ENCODE measurements around the gene BAHD1.

BAHD1 gene

DNA sequence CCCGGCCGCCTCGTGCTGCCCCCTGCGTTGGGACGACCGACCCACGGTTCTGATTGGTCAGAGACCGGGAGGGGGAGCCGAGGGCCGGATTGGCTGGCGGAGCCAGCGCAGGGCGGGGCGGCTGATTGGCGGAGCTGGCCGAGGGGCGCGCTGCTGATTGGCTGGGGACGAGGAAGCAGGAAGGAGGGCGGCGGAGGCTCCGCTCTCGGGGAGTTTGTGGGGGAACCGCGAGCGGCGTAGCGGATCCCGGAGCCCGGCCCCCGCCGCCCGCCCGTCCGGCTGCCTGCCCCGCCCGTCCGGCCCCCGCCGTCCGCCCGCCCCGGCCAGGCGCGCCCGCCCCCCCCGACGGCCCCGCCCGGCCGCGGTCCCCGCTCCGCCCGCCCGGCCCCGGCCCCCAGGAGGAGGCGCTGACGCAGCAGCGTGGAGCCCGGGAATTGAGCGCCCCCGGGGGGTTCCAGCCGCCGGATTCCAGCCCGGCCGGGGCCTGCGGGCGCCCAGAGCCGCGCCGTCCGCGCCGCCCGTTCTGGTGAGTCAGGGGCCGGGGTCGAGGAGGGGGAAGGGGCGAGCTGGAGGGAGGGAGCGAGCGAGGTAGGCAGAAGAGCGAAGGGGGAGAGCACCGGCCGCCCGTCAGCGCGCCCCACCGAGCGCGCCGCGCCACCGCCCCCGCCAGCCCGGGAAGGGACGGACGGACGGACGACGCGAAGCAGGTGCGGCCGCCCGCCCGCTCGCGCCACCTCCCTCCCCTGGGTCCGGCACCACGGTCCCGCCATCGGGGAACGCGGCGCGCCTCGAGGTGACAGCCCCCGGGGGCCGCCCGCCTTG lies at the start of gene BAHD1:
TSS of gene BAHD1 (plus strand) at position 211 of the 822 bp plus-strand sequence. CDS start 17,512 bp downstream, outside the sequence.
- H3K9me3 ChIP-seq (ENCODE audit: control insufficient read depth, insufficient read depth, low read length) = no peaks in the 10 kb centered on the region
- H3K36me3 ChIP-seq (ENCODE audit: insufficient read depth, low read length) = no peaks in the 10 kb centered on the region
- peaks cover 41% of the 10 kb centered on the region for H3K4me1 ChIP-seq (ENCODE audit: insufficient read depth, low read length)
- H3K9ac ChIP-seq (ENCODE audit: low read depth, low read length) = peak within 1 kb of the TSS; percentile 79

- no peaks in the 10 kb centered on the region for H3K4me1 ChIP-seq (ENCODE audit: insufficient read depth, low read length)
- peaks cover 29% of the 10 kb centered on the region for H3K36me3 ChIP-seq (ENCODE audit: insufficient read depth, low read length)
- no peak overlapping the region for H3K9ac ChIP-seq (ENCODE audit: low read depth, low read length)
- no peaks in the 10 kb centered on the region for H3K9me3 ChIP-seq (ENCODE audit: control insufficient read depth, insufficient read depth, low read length)
Observed at GRCh38 chr15:40392986-40393948, 47.5 kb upstream of the BAHD1 start.

DNA sequence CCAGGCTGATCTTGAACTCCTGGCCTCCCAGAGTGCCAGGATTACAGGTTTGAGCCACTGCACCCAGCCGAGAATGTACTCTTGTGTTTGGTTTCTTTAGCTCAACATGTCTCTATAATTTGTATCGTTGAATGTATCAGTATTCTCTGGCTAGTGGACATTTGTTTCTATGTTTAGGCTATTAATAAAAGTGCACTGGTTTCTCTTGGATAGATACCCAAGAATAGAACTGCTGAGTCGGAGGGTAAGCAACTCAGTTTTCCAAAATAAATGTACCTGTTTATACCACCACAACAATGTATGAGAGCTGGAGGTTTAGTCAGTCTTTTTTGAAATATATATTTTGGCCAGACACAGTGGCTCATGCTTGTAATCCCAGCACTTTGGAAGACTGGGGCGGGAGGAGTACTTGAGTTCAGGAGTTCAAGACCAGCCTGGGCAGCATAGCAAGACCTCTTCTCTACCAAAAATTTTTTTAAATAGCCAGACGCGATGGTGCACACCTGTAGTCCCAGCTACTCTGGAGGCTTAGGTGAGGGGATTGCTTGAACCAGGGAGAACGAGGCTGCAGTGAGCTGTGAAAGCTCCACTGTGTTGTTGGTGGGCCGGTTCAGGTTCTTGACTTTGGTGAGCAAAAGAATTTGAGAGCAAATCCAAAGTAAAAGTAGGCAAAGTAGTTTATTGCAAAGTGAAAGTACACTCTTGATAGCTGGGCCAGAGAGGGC lies 42.9 kb upstream of the BAHD1 start:
- Histone ChIP-seq H3K4me1 (ENCODE audit: insufficient read depth, low read length) (no peaks in the 10 kb centered on the region), H3K36me3 (ENCODE audit: insufficient read depth, low read length) (peaks cover 9% of the 10 kb centered on the region), H3K9me3 (ENCODE audit: control insufficient read depth, insufficient read depth, low read length) (no peaks in the 10 kb centered on the region), H3K9ac (ENCODE audit: low read depth, low read length) (no peak overlapping the region)

- Histone ChIP-seq H3K4me1 (ENCODE audit: insufficient read depth, low read length) (no peaks in the 10 kb centered on the region), H3K9ac (ENCODE audit: low read depth, low read length) (no peak overlapping the region), H3K9me3 (ENCODE audit: control insufficient read depth, insufficient read depth, low read length) (no peaks in the 10 kb centered on the region), H3K36me3 (ENCODE audit: insufficient read depth, low read length) (peaks cover 5% of the 10 kb centered on the region)
Observed at GRCh38 chr15:40398413-40398873, 42.3 kb upstream of the BAHD1 start.

GRCh38 chr15:40399370-40399769 lies 41.4 kb upstream of the BAHD1 start:
- Histone ChIP-seq H3K9me3 (ENCODE audit: control insufficient read depth, insufficient read depth, low read length) (no peaks in the 10 kb centered on the region), H3K4me1 (ENCODE audit: insufficient read depth, low read length) (no peaks in the 10 kb centered on the region), H3K9ac (ENCODE audit: low read depth, low read length) (no peak overlapping the region), H3K36me3 (ENCODE audit: insufficient read depth, low read length) (no peaks in the 10 kb centered on the region)

GRCh38 chr15:40405501-40406381 lies 35.0 kb upstream of the BAHD1 start, which contains the start of gene IVD:
Gene IVD, plus strand, starts transcription at chr15:40405795. Its CDS starts 33 bp downstream, at chr15:40405828.
- Histone ChIP-seq H3K36me3 (ENCODE audit: insufficient read depth, low read length) (peaks cover 13% of the 10 kb centered on the region), H3K9ac (ENCODE audit: low read depth, low read length) (peak within 1 kb of the TSS; percentile 84), H3K9me3 (ENCODE audit: control insufficient read depth, insufficient read depth, low read length) (no peaks in the 10 kb centered on the region), H3K4me1 (ENCODE audit: insufficient read depth, low read length) (no peaks in the 10 kb centered on the region)

DNA sequence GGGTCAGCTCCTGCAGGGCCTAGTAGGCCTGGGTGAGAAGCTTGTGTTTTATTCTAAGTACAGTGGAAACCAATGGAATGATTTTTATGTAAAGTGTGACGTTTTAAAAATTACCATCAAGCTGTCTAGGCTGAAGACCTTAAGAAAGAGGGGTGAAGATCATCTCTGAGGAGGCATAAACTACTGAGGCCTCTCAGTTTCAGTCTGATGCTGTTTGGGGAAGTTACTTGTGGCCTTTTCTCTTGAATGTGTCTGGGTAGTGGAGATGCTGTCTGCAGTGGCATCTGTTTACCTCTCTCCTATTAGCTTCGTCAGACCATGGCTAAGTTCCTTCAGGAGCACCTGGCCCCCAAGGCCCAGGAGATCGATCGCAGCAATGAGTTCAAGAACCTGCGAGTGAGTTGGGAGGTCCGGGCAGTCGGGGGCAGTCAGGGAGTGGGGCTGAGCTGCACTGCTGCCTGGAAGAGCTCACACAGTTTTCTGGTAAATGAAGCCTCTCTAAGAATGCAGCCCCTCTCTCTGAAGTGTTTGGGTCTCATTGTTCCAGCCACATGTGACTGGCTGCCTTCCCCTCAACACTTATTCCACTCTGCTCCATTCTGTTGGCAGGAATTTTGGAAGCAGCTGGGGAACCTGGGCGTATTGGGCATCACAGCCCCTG lies 33.3 kb upstream of the BAHD1 start:
- Histone ChIP-seq H3K36me3 (ENCODE audit: insufficient read depth, low read length) (peaks cover 20% of the 10 kb centered on the region), H3K9me3 (ENCODE audit: control insufficient read depth, insufficient read depth, low read length) (no peaks in the 10 kb centered on the region), H3K4me1 (ENCODE audit: insufficient read depth, low read length) (no peaks in the 10 kb centered on the region), H3K9ac (ENCODE audit: low read depth, low read length) (no peak overlapping the region)

- no peak overlapping the region for H3K9ac ChIP-seq (ENCODE audit: low read depth, low read length)
- H3K36me3 ChIP-seq (ENCODE audit: insufficient read depth, low read length) = peaks cover 31% of the 10 kb centered on the region
- no peaks in the 10 kb centered on the region for H3K9me3 ChIP-seq (ENCODE audit: control insufficient read depth, insufficient read depth, low read length)
- no peaks in the 10 kb centered on the region for H3K4me1 ChIP-seq (ENCODE audit: insufficient read depth, low read length)
Observed at GRCh38 chr15:40409366-40409765, 31.4 kb upstream of the BAHD1 start.

DNA sequence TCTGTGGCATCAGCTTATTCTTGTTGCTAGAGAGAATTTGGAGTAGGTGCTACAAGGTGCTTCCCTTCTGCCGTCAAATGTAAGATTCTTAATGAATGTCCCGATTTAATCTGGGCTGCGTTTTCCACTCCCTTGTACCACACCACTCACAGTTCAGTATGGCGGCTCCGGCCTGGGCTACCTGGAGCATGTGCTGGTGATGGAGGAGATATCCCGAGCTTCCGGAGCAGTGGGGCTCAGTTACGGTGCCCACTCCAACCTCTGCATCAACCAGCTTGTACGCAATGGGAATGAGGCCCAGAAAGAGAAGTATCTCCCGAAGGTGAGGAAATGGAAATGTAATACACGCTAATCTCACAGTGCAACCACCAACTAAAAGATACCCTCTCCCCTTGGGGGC lies 30.3 kb upstream of the BAHD1 start:
- H3K9ac ChIP-seq (ENCODE audit: low read depth, low read length) = no peak overlapping the region
- H3K4me1 ChIP-seq (ENCODE audit: insufficient read depth, low read length) = no peaks in the 10 kb centered on the region
- H3K9me3 ChIP-seq (ENCODE audit: control insufficient read depth, insufficient read depth, low read length) = no peaks in the 10 kb centered on the region
- peaks cover 33% of the 10 kb centered on the region for H3K36me3 ChIP-seq (ENCODE audit: insufficient read depth, low read length)

DNA sequence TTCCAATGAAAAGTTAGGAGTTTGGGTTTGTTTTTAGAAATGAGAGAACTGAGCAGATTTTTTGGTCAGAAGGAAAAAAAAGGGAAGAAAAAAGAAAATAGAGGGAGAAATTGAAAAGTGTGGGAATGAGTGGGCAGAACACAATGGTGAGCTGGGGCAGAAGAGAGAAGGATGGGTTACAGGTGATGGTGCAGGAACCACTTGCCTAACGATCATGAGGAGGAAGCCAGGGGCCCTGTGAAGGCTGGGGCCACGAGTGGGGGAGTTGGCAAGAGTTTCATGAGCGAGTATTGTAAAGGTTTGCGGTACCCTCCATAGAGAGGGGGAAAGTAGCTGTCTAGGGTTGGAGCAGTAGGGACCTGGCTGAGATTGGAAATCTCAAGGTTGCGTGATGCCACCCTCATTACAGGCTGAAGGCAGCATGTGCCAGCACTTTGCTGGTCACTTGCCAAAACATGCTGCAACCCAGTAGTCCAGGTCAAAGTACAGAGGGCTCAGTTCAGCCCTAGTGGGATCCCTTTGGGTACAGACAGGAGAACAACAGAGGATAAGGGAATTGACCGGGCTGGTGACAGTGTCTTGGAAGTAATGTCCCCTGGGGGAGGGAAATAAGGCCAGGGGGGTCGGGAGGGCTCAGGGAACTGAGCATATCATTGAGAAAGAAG lies 28.5 kb upstream of the BAHD1 start:
- Histone ChIP-seq H3K4me1 (ENCODE audit: insufficient read depth, low read length) (no peaks in the 10 kb centered on the region), H3K36me3 (ENCODE audit: insufficient read depth, low read length) (peaks cover 38% of the 10 kb centered on the region), H3K9ac (ENCODE audit: low read depth, low read length) (no peak overlapping the region), H3K9me3 (ENCODE audit: control insufficient read depth, insufficient read depth, low read length) (no peaks in the 10 kb centered on the region)

- Histone ChIP-seq H3K9me3 (ENCODE audit: control insufficient read depth, insufficient read depth, low read length) (no peaks in the 10 kb centered on the region), H3K9ac (ENCODE audit: low read depth, low read length) (no peak overlapping the region), H3K36me3 (ENCODE audit: insufficient read depth, low read length) (peaks cover 35% of the 10 kb centered on the region), H3K4me1 (ENCODE audit: insufficient read depth, low read length) (no peaks in the 10 kb centered on the region)
Observed at GRCh38 chr15:40413036-40413435, 27.7 kb upstream of the BAHD1 start.

DNA sequence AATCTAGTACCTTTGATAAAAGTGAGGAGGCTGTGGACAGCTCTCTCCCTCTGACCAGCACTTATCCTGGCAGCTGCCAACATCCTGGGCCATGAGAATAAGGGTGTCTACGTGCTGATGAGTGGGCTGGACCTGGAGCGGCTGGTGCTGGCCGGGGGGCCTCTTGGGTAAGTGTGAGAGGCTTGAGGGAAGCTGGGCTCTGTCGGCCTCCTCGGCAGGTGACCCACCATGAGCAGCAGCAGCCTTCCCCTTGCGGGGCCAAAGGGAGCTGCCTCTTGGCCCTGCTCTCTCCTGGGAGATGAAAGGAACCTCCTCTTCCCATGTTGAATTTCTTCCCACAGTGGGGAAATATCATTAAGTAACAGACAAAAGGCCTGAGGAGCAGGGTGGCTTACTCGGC lies 25.9 kb upstream of the BAHD1 start:
- no peak overlapping the region for H3K9ac ChIP-seq (ENCODE audit: low read depth, low read length)
- H3K4me1 ChIP-seq (ENCODE audit: insufficient read depth, low read length) = no peaks in the 10 kb centered on the region
- H3K36me3 ChIP-seq (ENCODE audit: insufficient read depth, low read length) = peaks cover 33% of the 10 kb centered on the region
- H3K9me3 ChIP-seq (ENCODE audit: control insufficient read depth, insufficient read depth, low read length) = no peaks in the 10 kb centered on the region

Measured in ES-I3 (cell line).